IPS-11a (cell line): ENCODE measurements around the gene TNFRSF19.
"Not testable (repeated sequence)": the region's sequence is repeated elsewhere in the genome, so short reads cannot be mapped to it uniquely, and the experiment has no call there.

Source experiments
- H3K4me3 ChIP-seq: one replicate; pipeline ENCODE4 v1.5.1; 2013; ENCODE audit warnings: low read depth, low read length, control low read depth

Gene TNFRSF19

GRCh38 chr13:23567906-23568460 lies 2.2 kb upstream of the TNFRSF19 start:
- no peak overlapping the region for H3K4me3 ChIP-seq

- H3K4me3 ChIP-seq, result no peak overlapping the region
Observed at GRCh38 chr13:23570921-23571315, 706 bp downstream of the TNFRSF19 start.

- no peak overlapping the region for H3K4me3 ChIP-seq
Observed at GRCh38 chr13:23571431-23571830, 1.2 kb downstream of the TNFRSF19 start.

GRCh38 chr13:23572836-23573235 lies 2.6 kb downstream of the TNFRSF19 start:
- H3K4me3 ChIP-seq, result no peak overlapping the region

GRCh38 chr13:23574421-23575145 lies 4.4 kb downstream of the TNFRSF19 start:
- H3K4me3 ChIP-seq, result no peak overlapping the region

GRCh38 chr13:23575632-23576031 lies 5.4 kb downstream of the TNFRSF19 start:
- H3K4me3 ChIP-seq, result no peak overlapping the region

GRCh38 chr13:23578411-23579071 lies 8.3 kb downstream of the TNFRSF19 start:
- H3K4me3 ChIP-seq, result peak overlapping the region; percentile 61

GRCh38 chr13:23579072-23579895 lies 9.1 kb downstream of the TNFRSF19 start:
- peak overlapping the region; percentile 61 for H3K4me3 ChIP-seq

GRCh38 chr13:23579896-23580683 lies 9.9 kb downstream of the TNFRSF19 start:
- H3K4me3 ChIP-seq, result peak overlapping the region; percentile 61

- no peak overlapping the region for H3K4me3 ChIP-seq
Observed at GRCh38 chr13:23580684-23581060, 10.5 kb downstream of the TNFRSF19 start.

GRCh38 chr13:23583491-23583890 lies 13.3 kb downstream of the TNFRSF19 start:
- no peak overlapping the region for H3K4me3 ChIP-seq

- no peak overlapping the region for H3K4me3 ChIP-seq
Observed at GRCh38 chr13:23584275-23584674, 14.1 kb downstream of the TNFRSF19 start.

GRCh38 chr13:23586336-23586735 lies 16.1 kb downstream of the TNFRSF19 start:
- no peak overlapping the region for H3K4me3 ChIP-seq

- H3K4me3 ChIP-seq, result no peak overlapping the region
Observed at GRCh38 chr13:23588666-23589065, 18.5 kb downstream of the TNFRSF19 start.

- no peak overlapping the region for H3K4me3 ChIP-seq
Observed at GRCh38 chr13:23592596-23592995, 22.4 kb downstream of the TNFRSF19 start.

- H3K4me3 ChIP-seq, result no peak overlapping the region
Observed at GRCh38 chr13:23593148-23593547, 22.9 kb downstream of the TNFRSF19 start.

- not testable (repeated sequence) for H3K4me3 ChIP-seq
Observed at GRCh38 chr13:23594290-23594689, 24.1 kb downstream of the TNFRSF19 start.

- H3K4me3 ChIP-seq, result no peak overlapping the region
Observed at GRCh38 chr13:23598369-23598768, 28.2 kb downstream of the TNFRSF19 start.

GRCh38 chr13:23599083-23599925 lies 29.1 kb downstream of the TNFRSF19 start:
- H3K4me3 ChIP-seq, result no peak overlapping the region

- no peak overlapping the region for H3K4me3 ChIP-seq
Observed at GRCh38 chr13:23600100-23600499, 29.9 kb downstream of the TNFRSF19 start.
